Upper lobe of right lung (tissue), 1 donor: Measurements from ENCODE around the gene PCARE. TPM values are rescaled to one million over a fixed set of nuclear protein-coding genes. Genes with fewer than 3 reads are reported as not detected.
A peak's percentile ranks its signal among the peaks of the same experiment; 100 is the strongest.
"Not testable (repeated sequence)": the region's sequence is repeated elsewhere in the genome, so short reads cannot be mapped to it uniquely, and the experiment has no call there.

ENCODE experiments used
- ATAC-seq: fragments of 200-7000 bp; cut with Tn5 transposase; one replicate; pipeline ENCODE4 v1.9.1; 2020; ENCODE audit warnings: mild to moderate bottlenecking, moderate library complexity
- DNase-seq: peaks from one replicate; pipeline ENCODE4 v3.0.0-alpha.2; 2020
- H3K27ac ChIP-seq: fragments of 200-600 bp; one replicate; pipeline ENCODE4 v1.8.0; 2022
- H3K27me3 ChIP-seq: fragments of 200-600 bp; one replicate; pipeline ENCODE4 v1.8.0; 2022; ENCODE audit warnings: mild to moderate bottlenecking
- H3K36me3 ChIP-seq: fragments of 200-600 bp; one replicate; pipeline ENCODE4 v1.8.0; 2022
- H3K4me1 ChIP-seq: fragments of 200-600 bp; one replicate; pipeline ENCODE4 v1.8.0; 2022
- H3K4me3 ChIP-seq: fragments of 200-600 bp; one replicate; pipeline ENCODE4 v1.8.0; 2022; ENCODE audit warnings: mild to moderate bottlenecking
- H3K9me3 ChIP-seq: fragments of 200-600 bp; one replicate; pipeline ENCODE4 v1.8.0; 2022
- intact Hi-C: fragments of 100-400 bp; cut with DNase I; formaldehyde crosslinking; loops from one replicate; pipeline ENCODE4 v1.11.0; 2022
- total RNA-seq: library from RNA; stranded (reverse); fragmentation: NEBNext Ultra II Directional; extraction: Animal tissue kit (Norgen Biotek cat#: 25700); gene quantifications from one replicate; pipeline ENCODE4 v1.2.1, GENCODE V29; 2021
- TF ChIP-seq, protein P1 (sequence below): fragments of 200-600 bp; IDR thresholded peaks from one replicate; pipeline ENCODE4 v1.8.0; 2022; ENCODE audit warnings: antibody characterized with exemption
- donor health status: DM: no; HTN: yes; CAD: no; lungs with severe emphysema.

Gene PCARE
- total RNA-seq, 1 donor from 2014 or later = 0.55 TPM

DNA sequence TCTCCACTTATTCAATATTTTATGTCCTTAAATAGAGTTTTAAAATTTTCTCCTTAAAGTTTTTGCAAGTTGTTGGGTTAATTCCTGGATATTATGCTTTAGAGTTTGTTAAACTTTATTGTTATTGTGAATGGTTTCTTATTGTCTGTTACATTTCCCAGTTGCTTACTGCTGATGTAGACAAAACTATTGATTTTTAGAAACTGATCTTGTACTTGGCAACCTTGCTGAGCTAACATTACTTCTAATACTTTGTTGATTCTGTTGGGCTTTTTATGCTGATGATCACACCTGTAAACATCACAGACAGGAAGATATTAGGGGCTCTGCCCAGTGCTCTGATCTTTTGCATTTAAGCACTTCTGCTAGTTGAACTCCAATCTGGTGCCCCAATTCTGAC lies 38.1 kb upstream of the PCARE start:
- ATAC-seq = no peak

DNA sequence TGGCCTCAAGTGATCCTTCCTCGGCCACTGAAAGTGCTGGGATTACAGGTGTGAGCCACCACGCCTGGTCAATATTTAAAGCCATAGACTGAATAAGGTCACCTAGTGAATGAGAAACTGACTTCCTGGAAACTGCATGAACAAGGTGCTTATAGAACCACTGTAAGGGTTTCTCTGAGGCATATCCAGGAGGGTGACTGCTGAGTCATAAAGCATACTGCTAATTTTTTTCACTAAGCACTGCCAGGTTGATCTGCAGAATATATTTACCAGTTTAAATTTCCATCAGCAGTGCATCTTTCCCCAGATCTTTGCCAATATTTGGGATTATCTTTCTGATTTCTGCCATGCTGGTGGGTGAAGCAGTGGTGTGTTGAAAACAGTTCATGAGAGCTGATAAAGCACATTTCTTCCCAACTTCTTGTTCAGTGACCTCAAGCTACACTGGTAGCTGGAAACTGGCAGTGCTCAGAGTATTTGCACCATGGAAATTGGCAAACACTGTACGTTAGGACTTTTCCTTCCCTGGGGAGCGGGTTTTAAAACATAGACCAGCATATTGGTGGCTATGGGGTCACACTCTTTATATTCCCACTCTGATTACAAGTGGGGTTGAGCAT lies 36.7 kb upstream of the PCARE start:
- H3K9me3 ChIP-seq = no peaks in the 10 kb centered on the region
- no peak for DNase-seq
- no peak overlapping the region for H3K4me3 ChIP-seq
- H3K4me1 ChIP-seq = peaks cover 4% of the 10 kb centered on the region
- no peak overlapping the region for H3K27ac ChIP-seq
- intact Hi-C loops = no loop called here
- TF ChIP-seq, protein P1, sequence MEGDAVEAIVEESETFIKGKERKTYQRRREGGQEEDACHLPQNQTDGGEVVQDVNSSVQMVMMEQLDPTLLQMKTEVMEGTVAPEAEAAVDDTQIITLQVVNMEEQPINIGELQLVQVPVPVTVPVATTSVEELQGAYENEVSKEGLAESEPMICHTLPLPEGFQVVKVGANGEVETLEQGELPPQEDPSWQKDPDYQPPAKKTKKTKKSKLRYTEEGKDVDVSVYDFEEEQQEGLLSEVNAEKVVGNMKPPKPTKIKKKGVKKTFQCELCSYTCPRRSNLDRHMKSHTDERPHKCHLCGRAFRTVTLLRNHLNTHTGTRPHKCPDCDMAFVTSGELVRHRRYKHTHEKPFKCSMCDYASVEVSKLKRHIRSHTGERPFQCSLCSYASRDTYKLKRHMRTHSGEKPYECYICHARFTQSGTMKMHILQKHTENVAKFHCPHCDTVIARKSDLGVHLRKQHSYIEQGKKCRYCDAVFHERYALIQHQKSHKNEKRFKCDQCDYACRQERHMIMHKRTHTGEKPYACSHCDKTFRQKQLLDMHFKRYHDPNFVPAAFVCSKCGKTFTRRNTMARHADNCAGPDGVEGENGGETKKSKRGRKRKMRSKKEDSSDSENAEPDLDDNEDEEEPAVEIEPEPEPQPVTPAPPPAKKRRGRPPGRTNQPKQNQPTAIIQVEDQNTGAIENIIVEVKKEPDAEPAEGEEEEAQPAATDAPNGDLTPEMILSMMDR = no peak
- no peaks in the 10 kb centered on the region for H3K27me3 ChIP-seq
- no peak for ATAC-seq
- no peaks in the 10 kb centered on the region for H3K36me3 ChIP-seq

More for the DNA sequence above, 38.1 kb upstream of the PCARE start:
- intact Hi-C loops = no loop called here
- H3K27ac ChIP-seq = no peak overlapping the region
- H3K4me1 ChIP-seq = peaks cover 13% of the 10 kb centered on the region
- no peaks in the 10 kb centered on the region for H3K36me3 ChIP-seq
- H3K27me3 ChIP-seq = no peaks in the 10 kb centered on the region
- DNase-seq = no peak
- H3K9me3 ChIP-seq = no peaks in the 10 kb centered on the region
- H3K4me3 ChIP-seq = no peak overlapping the region
- TF ChIP-seq, protein P1 = no peak

- H3K9me3 ChIP-seq = no peaks in the 10 kb centered on the region
- H3K4me1 ChIP-seq = no peaks in the 10 kb centered on the region
- no peak for DNase-seq
- TF ChIP-seq, protein P1 = no peak
- no peaks in the 10 kb centered on the region for H3K27me3 ChIP-seq
- no peaks in the 10 kb centered on the region for H3K36me3 ChIP-seq
- H3K4me3 ChIP-seq = no peak overlapping the region
- no peak overlapping the region for H3K27ac ChIP-seq
- intact Hi-C loops = no loop called here
- ATAC-seq = no peak
These were observed 34.9 kb upstream of the PCARE start for GRCh38 chr2:29109246-29109645.

GRCh38 chr2:29108225-29108624 lies 33.9 kb upstream of the PCARE start:
- Histone ChIP-seq H3K36me3 (no peaks in the 10 kb centered on the region), H3K27ac (no peak overlapping the region), H3K4me1 (no peaks in the 10 kb centered on the region), H3K27me3 (no peaks in the 10 kb centered on the region), H3K4me3 (no peak overlapping the region), H3K9me3 (no peaks in the 10 kb centered on the region)
- DNase-seq (no peak), ATAC-seq (peak; percentile 27)
- TF ChIP-seq, protein P1 = no peak
- intact Hi-C loops = no loop called here

DNA sequence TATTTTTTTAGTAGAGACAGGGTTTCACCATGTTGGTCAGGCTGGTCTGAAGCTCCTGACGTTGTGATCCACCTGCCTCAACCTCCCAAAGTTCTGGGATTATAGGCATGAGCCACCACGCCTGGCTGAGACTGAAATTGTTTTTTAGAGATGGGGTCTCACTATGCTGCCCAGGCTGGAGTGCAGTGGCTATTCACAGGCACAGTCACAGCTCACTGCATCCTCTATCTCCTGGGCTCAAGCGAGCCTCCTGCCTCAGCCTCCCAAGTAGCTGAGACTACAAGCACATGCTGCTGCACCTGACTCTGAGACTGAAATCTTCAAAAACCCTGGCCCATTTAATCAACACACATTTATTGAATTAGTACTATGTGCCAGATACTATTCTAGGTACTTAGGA lies 33.2 kb upstream of the PCARE start:
- intact Hi-C loops, H3K4me1 ChIP-seq, ATAC-seq, H3K9me3 ChIP-seq, H3K27me3 ChIP-seq, H3K27ac ChIP-seq, H3K36me3 ChIP-seq, DNase-seq, H3K4me3 ChIP-seq: not testable (repeated sequence)

- Histone ChIP-seq H3K27me3 (no peaks in the 10 kb centered on the region), H3K4me1 (no peaks in the 10 kb centered on the region), H3K27ac (no peak overlapping the region), H3K9me3 (no peaks in the 10 kb centered on the region), H3K4me3 (no peak overlapping the region), H3K36me3 (no peaks in the 10 kb centered on the region)
- TF ChIP-seq, protein P1 = no peak
- intact Hi-C loops = no loop called here
- DNase-seq = no peak
- ATAC-seq = no peak
These were observed 32.7 kb upstream of the PCARE start for GRCh38 chr2:29106980-29107388.
